Measurements from ENCODE around the gene CD33.

GRCh38 chr19:51226067-51226466 lies 1.2 kb downstream of the CD33 start:
- no peak for TF ChIP-seq CTCF (conservative IDR thresholded peaks at IDR 0.05 in 1 of 2, IDR thresholded peaks at IDR 0.05 in 1 of 2; ENCODE audit: low read depth in 1 of 2, low read length in 2 of 2)
- no peak for TF ChIP-seq EZH2 (IDR thresholded peaks at IDR 0.05; ENCODE audit: low read length, missing control alignments)

Measured in fibroblast of lung (primary cell).